Smooth muscle cell (in vitro differentiated cells): ENCODE data around the gene CACNB2. TPM values are rescaled to one million over a fixed set of nuclear protein-coding genes. Genes with fewer than 3 reads are reported as not detected.

Experiments used
- DNase-seq: peaks from one replicate; lab custom pipeline; 2025; ENCODE audit not compliant: unreplicated experiment; lab: John Stamatoyannopoulos, UW
- H2AFZ ChIP-seq: fragments of 200-600 bp; sonication (generic); 2 replicates; pipeline ENCODE4 v1.6.0; 2016; ENCODE audit warnings: antibody characterized with exemption, low read depth, mild to moderate bottlenecking
- H3F3A ChIP-seq: fragments of 200-600 bp; sonication (generic); 2 replicates; pipeline ENCODE4 v1.6.0; 2017; ENCODE audit warnings: antibody characterized with exemption, low read depth
- H3K27ac ChIP-seq: fragments of 200-600 bp; sonication (generic); 2 replicates; pipeline ENCODE4 v1.5.1; 2016; ENCODE audit warnings: low read depth, mild to moderate bottlenecking
- H3K27me3 ChIP-seq: fragments of 200-600 bp; sonication (generic); 2 replicates; pipeline ENCODE4 v1.6.1; 2016; ENCODE audit warnings: low read depth, mild to moderate bottlenecking
- H3K36me3 ChIP-seq: fragments of 200-600 bp; sonication (generic); 2 replicates; pipeline ENCODE4 v1.5.1; 2016; ENCODE audit warnings: low read depth
- H3K4me1 ChIP-seq: fragments of 200-600 bp; sonication (generic); 2 replicates; pipeline ENCODE4 v1.5.1; 2016; ENCODE audit warnings: low read depth
- H3K4me2 ChIP-seq: fragments of 200-600 bp; sonication (generic); 2 replicates; pipeline ENCODE4 v1.6.0; 2016; ENCODE audit warnings: mild to moderate bottlenecking
- H3K4me3 ChIP-seq: fragments of 200-600 bp; sonication (generic); 2 replicates; pipeline ENCODE4 v1.5.1; 2016; ENCODE audit warnings: mild to moderate bottlenecking
- H3K79me2 ChIP-seq: fragments of 200-600 bp; sonication (generic); 2 replicates; pipeline ENCODE4 v1.6.0; 2016; ENCODE audit warnings: low read depth, mild to moderate bottlenecking
- H3K9ac ChIP-seq: fragments of 200-600 bp; sonication (generic); 2 replicates; pipeline ENCODE4 v1.6.0; 2016; ENCODE audit warnings: low read depth
- H3K9me3 ChIP-seq: fragments of 200-600 bp; sonication (generic); replicated peaks from 2 replicates; pipeline ENCODE4 v1.5.1; 2016; ENCODE audit warnings: low read depth
- H4K20me1 ChIP-seq: fragments of 200-600 bp; sonication (generic); 2 replicates; pipeline ENCODE4 v1.6.0; 2016; ENCODE audit warnings: low read depth
- WGBS: methylation state at CpG from one replicate; pipeline ENCODE4 v1.1.7; 2016; ENCODE audit warnings: low lambda C conversion rate; 5-methylcytosine and 5-hydroxymethylcytosine counted together
- polyA plus RNA-seq: library from polyadenylated mRNA; unstranded; fragments of >200 nt; fragmentation: Nextera tagmentation; extraction: Ambion mirVana; gene quantifications from 2 replicates; pipeline ENCODE4 v1.2.1, GENCODE V29; 2016
- total RNA-seq: library from RNA; depleted of rRNA; stranded (reverse); fragments of >200 nt; gene quantifications from 2 replicates; pipeline ENCODE4 v1.2.3, GENCODE V29; 2014
- TF ChIP-seq, protein P1 (sequence below): fragments of 200-600 bp; sonication (generic); IDR thresholded peaks from 2 replicates; pipeline ENCODE4 v1.5.1; 2017; ENCODE audit warnings: borderline replicate concordance, mild to moderate bottlenecking, antibody characterized with exemption; ENCODE audit not compliant: insufficient read depth, poor library complexity, severe bottlenecking

CACNB2 gene
- total and polyA plus RNA-seq, 2 experiments from 2014 or later = 0.04 to 1.1 TPM

DNA sequence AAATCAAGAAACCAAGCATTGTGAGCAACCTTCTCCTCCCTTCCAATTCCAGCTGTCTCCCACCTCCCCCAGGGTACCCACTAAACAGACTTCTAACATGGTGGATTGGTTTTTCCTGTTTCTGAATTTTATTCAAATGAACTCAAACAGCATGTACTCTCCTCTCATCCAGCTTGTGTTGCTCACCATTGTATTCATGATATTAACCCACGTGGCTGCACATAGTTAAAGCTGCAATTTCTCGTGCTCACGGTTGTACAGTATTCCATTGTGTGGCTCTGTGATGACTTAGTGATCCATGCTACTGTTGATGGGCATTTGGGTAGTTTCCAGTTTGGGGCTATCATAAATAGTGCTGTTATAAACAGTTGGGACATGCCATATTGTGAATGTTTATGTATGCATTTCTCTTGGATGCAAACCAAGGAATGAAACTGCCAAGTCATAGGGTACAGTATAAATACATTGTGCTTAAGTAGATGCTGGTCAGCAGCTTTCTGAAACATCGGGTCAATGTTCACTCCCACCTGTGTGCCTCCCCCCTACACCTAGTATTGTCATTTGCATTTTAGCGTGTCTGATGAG is 124.3 kb downstream of the CACNB2 start:
- H3K9ac ChIP-seq = no peak overlapping the region
- WGBS = 73% methylated on average over 5 of the region's 5 CpGs
- no peaks in the 10 kb centered on the region for H3K27me3 ChIP-seq

DNA sequence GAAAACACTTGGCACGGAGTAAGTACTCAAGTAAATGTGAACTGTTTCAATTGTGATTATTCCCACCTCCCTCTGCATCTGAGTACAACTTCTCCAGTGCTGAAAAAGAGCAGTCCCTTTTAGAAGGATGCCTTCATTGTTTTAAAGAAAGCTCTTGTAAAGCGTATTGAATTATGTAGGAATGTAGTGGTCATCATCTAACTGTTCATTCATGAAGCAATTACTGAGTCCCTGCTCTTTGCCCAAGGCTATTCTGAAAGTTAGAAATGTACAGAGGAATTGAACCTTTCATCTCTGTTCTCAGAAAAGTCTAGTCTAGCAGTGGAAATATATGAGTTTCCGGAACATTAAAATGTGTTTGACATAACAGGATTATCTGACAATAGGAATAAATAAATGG is 127.8 kb downstream of the CACNB2 start:
- TF ChIP-seq, protein P1, sequence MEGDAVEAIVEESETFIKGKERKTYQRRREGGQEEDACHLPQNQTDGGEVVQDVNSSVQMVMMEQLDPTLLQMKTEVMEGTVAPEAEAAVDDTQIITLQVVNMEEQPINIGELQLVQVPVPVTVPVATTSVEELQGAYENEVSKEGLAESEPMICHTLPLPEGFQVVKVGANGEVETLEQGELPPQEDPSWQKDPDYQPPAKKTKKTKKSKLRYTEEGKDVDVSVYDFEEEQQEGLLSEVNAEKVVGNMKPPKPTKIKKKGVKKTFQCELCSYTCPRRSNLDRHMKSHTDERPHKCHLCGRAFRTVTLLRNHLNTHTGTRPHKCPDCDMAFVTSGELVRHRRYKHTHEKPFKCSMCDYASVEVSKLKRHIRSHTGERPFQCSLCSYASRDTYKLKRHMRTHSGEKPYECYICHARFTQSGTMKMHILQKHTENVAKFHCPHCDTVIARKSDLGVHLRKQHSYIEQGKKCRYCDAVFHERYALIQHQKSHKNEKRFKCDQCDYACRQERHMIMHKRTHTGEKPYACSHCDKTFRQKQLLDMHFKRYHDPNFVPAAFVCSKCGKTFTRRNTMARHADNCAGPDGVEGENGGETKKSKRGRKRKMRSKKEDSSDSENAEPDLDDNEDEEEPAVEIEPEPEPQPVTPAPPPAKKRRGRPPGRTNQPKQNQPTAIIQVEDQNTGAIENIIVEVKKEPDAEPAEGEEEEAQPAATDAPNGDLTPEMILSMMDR = no peak
- H4K20me1 ChIP-seq = no peaks in the 10 kb centered on the region
- no peaks in the 10 kb centered on the region for H3K36me3 ChIP-seq
- no peak overlapping the region for H3K9ac ChIP-seq
- no peak overlapping the region for H3K4me3 ChIP-seq
- H3K9me3 ChIP-seq = no peaks in the 10 kb centered on the region
- H3K4me2 ChIP-seq = no peak overlapping the region
- DNase-seq = no peak
- H3K27me3 ChIP-seq = no peaks in the 10 kb centered on the region
- H3F3A ChIP-seq = no peaks in the 10 kb centered on the region
- H3K79me2 ChIP-seq = no peaks in the 10 kb centered on the region
- H2AFZ ChIP-seq = no peak overlapping the region
- WGBS = 75% methylated on average over 3 of the region's 3 CpGs
- H3K27ac ChIP-seq = no peak overlapping the region
- no peaks in the 10 kb centered on the region for H3K4me1 ChIP-seq

More for the DNA sequence above, 124.3 kb downstream of the CACNB2 start:
- Histone ChIP-seq H3F3A (no peaks in the 10 kb centered on the region), H3K27ac (no peak overlapping the region), H4K20me1 (no peaks in the 10 kb centered on the region), H3K79me2 (no peaks in the 10 kb centered on the region), H2AFZ (no peak overlapping the region), H3K4me3 (no peak overlapping the region), H3K4me2 (no peak overlapping the region), H3K9me3 (no peaks in the 10 kb centered on the region), H3K36me3 (no peaks in the 10 kb centered on the region), H3K4me1 (peaks cover 3% of the 10 kb centered on the region)
- TF ChIP-seq, protein P1 = no peak
- DNase-seq = no peak

DNA sequence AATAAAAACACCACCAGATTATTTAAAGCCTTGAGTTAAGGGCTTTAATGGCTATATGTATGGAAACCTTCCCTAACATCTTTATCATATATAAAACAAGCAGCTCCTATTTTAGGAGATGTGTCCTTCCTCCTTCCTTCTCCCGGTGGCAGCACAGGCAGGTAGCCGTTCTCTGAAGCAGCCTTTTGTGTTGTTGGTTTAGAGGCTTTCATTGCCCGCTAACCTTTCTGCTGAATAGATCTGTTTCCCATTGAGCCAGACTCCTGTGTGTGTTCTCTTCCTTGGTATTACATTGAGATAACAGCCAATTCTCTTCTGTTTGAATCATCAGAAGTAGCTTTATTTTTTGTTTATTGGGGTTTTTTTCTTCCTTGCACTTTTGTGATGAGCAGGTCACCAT is 131.3 kb downstream of the CACNB2 start:
- Histone ChIP-seq H4K20me1 (no peaks in the 10 kb centered on the region), H3K36me3 (no peaks in the 10 kb centered on the region), H3K27me3 (no peaks in the 10 kb centered on the region), H3K4me3 (no peak overlapping the region), H3F3A (no peaks in the 10 kb centered on the region), H3K79me2 (no peaks in the 10 kb centered on the region), H3K4me2 (no peak overlapping the region), H3K27ac (no peak overlapping the region), H3K4me1 (no peaks in the 10 kb centered on the region), H2AFZ (no peak overlapping the region), H3K9ac (no peak overlapping the region), H3K9me3 (no peaks in the 10 kb centered on the region)
- TF ChIP-seq, protein P1 = no peak
- WGBS = 82% methylated on average over 3 of the region's 3 CpGs
- DNase-seq = no peak

DNA sequence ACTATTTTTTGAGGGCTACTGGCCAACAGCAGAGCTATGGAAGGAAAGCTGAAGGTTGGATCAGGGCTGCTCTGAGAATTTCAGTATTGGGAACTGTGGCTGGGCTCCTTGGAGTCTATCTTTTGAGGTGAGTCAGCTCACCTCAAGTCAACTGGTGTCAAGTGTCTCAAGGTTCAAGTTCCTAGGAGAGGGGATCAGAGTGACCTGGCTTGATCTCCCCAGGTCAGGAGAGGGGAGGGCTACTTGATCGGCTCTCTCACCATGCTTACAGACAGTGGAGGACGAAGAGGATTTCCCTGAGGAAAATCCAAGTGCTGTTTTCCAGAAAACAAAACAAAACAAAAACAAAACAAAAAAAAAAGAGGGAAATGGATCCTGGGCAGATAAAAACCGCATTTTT is 132.8 kb downstream of the CACNB2 start:
- H2AFZ ChIP-seq = no peak overlapping the region
- no peaks in the 10 kb centered on the region for H4K20me1 ChIP-seq

More for the DNA sequence above, 132.8 kb downstream of the CACNB2 start:
- H3K9ac ChIP-seq = no peak overlapping the region
- 97% methylated on average over 3 of the region's 3 CpGs for WGBS
- no peaks in the 10 kb centered on the region for H3K4me1 ChIP-seq
- no peaks in the 10 kb centered on the region for H3F3A ChIP-seq
- no peaks in the 10 kb centered on the region for H3K27me3 ChIP-seq
- H3K4me3 ChIP-seq = no peak overlapping the region
- DNase-seq = no peak
- H3K9me3 ChIP-seq = no peaks in the 10 kb centered on the region
- TF ChIP-seq, protein P1 = no peak
- H3K4me2 ChIP-seq = no peak overlapping the region
- H3K27ac ChIP-seq = no peak overlapping the region
- H3K79me2 ChIP-seq = no peaks in the 10 kb centered on the region
- H3K36me3 ChIP-seq = no peaks in the 10 kb centered on the region
